ENCODE results near the gene GRM4.

GRCh38 chr6:34057790-34058189, 88.1 kb downstream of the GRM4 start:
- TF ChIP-seq FOXP2 (optimal IDR thresholded peaks at IDR 0.05; ENCODE audit: control extremely low read depth, extremely low read length, insufficient read depth) = no peak
- no peak for TF ChIP-seq POLR2AphosphoS5 (IDR thresholded peaks at IDR 0.05; ENCODE audit: borderline replicate concordance, low read depth, low read length)

All from SK-N-MC (cell line).